Thyroid gland (tissue), 4 donors: Measurements from ENCODE around the gene MOB2.
A peak's percentile ranks its signal among the peaks of the same experiment; 100 is the strongest.

Experiments used
- POLR2A ChIP-seq, 2 donors: fragments of 450-650 bp; IDR thresholded peaks; one replicate each; pipeline ENCODE4 v1.6.1; 2017; ENCODE audit warnings: antibody characterized with exemption in 2 of 2, mild to moderate bottlenecking in 2 of 2, moderate library complexity in 1 of 2
- TF ChIP-seq, protein P1 (sequence below), 6 experiments: fragments of 200-600 bp in 3 of 6; fragments of 450-650 bp in 3 of 6; sonication (generic) in 3 of 6; IDR thresholded peaks; one replicate each; pipeline ENCODE4 v1.5.1; 2016 to 2019; ENCODE audit warnings: antibody characterized with exemption in 6 of 6, mild to moderate bottlenecking in 2 of 6, inconsistent platforms in 1 of 6, moderate library complexity in 1 of 6

GRCh38 chr11:1458340-1459218 is 28.0 kb downstream of the MOB2 start:
- TF ChIP-seq, protein P1, sequence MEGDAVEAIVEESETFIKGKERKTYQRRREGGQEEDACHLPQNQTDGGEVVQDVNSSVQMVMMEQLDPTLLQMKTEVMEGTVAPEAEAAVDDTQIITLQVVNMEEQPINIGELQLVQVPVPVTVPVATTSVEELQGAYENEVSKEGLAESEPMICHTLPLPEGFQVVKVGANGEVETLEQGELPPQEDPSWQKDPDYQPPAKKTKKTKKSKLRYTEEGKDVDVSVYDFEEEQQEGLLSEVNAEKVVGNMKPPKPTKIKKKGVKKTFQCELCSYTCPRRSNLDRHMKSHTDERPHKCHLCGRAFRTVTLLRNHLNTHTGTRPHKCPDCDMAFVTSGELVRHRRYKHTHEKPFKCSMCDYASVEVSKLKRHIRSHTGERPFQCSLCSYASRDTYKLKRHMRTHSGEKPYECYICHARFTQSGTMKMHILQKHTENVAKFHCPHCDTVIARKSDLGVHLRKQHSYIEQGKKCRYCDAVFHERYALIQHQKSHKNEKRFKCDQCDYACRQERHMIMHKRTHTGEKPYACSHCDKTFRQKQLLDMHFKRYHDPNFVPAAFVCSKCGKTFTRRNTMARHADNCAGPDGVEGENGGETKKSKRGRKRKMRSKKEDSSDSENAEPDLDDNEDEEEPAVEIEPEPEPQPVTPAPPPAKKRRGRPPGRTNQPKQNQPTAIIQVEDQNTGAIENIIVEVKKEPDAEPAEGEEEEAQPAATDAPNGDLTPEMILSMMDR (IDR thresholded peaks at IDR 0.05), result peak in 3 of 6 experiments; percentile 18 to 33 (median 25)
- TF ChIP-seq POLR2A (IDR thresholded peaks at IDR 0.05), result peak in 1 of 2 donors; percentile 10
